ENCODE results near the gene UTP4.
"Not testable (repeated sequence)": the region's sequence is repeated elsewhere in the genome, so short reads cannot be mapped to it uniquely, and the experiment has no call there.

The UTP4 gene

DNA sequence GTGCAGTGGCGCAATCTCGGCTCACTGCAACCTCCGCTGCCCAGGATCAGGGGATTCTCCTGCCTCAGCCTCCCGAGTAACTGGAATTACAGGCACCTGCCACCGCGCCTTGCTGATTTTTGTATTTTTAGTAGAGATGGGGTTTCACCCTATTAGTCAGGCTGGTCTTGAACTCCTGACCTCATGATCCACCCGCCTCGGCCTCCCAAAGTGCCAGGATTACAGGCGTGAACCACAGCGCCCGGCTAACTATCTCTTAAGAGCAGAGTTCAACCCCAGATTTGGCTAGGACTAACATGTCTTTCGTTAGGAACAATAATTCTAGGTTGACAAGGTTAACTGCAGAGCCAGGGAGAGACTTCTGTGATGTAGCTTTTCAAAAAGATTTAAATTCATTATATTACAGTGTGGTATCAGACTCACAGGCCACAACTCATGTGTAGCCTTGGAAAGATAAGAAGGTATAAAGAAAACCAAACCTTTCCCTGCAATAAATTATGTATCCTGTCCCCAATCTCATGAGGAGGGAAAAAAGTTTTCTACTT is 4.4 kb upstream of the UTP4 start:
- DNase-seq (ENCODE audit: extremely low read depth in 1 of 2, low read depth in 1 of 2), result no peak

DNA sequence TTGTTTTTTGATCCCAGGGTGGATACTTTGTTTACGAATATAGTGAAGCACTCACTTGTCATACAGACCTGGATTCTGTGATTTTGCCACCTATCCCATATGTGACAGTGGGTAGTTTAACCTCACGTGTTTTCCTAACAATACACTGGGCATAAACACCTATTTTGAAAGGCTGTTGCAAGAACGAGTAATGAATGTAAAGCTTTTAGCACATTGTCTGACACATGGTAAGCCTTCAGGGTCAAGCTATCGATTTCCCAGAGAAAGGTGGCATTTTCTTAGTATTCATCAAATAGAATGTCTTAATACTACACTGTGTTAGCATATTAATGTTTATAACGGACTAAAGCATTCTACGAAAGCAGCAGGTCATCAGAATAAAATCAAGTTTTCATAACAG is 2.0 kb upstream of the UTP4 start:
- no peak for DNase-seq (ENCODE audit: extremely low read depth in 1 of 2, low read depth in 1 of 2)

DNA sequence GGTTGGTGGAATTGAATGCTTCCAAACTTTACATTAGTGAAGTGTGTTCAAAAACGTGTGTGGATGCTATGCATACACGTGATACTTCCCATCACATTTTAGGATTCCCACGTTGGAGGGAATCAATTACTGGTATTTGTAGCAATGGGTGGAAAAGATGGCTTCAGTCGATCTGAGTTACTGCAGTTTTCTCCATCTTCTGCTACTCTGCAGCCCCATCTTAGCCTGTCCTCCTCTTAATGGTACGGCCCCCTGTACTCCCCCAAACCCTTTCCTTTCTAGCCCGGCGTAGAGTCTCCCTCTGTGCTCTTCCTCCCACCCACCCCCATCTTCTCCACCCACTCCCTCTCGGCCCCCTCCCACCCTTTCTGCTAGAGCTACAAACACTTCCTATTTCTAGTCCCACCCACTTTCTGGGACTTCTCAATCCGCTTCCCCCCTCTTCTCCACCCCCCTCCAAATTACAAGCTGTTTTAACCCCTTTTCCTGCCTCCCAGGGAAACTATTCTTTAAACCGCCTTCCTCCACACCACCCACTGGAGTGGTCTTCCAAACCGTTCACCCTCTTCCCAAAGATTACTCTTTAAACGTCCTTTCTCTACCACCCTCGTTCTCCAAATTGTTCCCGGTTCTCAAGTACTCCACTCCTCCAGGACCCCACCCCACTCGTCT is 1.1 kb upstream of the UTP4 start:
- no peak for DNase-seq (ENCODE audit: extremely low read depth in 1 of 2, low read depth in 1 of 2)

DNA sequence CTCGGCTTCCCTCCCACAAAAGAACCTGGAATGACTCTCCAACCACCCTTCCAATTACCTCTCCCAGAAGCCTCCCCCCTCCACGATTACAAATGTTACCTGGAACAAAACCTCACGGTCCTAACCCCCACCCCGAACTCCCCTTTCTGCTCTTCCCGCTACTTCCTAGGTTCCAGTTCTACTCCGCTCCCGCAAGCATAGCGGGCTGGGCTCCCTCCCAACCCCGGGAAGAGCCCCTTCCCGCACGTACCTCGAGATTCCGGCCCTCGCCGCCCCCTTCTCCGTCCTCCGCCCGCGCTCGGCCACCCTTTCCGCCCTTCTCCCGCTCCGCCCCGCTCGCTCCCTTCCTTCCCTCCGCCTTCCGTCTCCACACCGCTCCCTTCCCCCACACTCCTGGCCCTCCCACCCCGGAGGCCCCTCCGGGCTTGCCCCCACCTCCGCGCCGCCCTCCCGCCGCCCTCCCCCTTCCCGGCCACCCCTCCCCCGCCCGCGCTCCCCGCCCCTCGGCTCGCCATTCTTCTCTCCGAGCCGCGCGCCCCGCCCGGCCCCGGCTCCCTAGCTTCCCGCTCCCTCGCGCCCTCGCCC is 518 bp upstream of the UTP4 start:
- peak; percentile 59 to 83 for DNase-seq (ENCODE audit: extremely low read depth in 1 of 2, low read depth in 1 of 2)

DNA sequence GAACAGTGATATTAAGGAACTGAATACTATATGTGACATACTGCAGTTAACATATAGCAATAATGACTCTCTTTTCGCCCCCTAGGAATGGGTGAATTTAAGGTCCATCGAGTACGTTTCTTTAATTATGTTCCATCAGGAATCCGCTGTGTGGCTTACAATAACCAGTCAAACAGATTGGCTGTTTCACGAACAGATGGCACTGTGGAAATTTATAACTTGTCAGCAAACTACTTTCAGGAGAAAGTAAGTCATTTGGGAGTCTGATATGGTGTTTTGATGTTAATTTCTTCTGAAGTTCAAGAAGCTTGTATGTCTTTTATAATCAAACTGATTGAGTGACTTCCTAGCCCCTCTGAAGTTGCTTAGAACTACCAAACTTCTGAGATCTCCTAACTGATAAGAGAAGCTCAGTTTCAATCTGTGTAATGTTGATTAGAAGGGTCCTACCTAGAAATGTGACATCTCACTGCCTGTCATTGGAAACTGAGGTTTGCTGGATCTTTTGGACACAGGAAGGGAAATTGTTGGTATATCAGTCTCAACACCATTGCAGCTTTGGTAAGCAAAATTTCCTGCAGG is 1.0 kb downstream of the UTP4 start:
- DNase-seq (ENCODE audit: extremely low read depth in 1 of 2, low read depth in 1 of 2), result no peak

DNA sequence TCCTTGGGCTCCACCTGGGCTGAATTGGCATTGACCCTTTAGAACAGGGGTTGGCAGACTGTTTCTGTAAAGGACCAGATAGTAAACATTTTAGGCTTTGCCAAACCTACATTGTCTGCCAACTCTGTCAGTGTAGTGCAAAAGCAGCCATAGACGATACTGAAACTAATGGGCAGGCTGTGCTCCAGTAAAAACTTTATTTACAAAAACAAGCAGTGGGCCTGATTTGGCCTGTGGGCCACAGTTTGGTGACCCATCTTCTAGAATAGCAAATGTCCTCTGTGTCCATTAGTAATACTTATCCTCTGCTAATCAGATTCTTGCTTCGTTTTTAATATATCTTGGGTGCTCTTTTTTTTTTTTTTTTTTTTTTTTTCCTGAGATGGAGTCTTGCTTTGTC is 6.2 kb downstream of the UTP4 start:
- DNase-seq (ENCODE audit: extremely low read depth in 1 of 2, low read depth in 1 of 2), result no peak

DNA sequence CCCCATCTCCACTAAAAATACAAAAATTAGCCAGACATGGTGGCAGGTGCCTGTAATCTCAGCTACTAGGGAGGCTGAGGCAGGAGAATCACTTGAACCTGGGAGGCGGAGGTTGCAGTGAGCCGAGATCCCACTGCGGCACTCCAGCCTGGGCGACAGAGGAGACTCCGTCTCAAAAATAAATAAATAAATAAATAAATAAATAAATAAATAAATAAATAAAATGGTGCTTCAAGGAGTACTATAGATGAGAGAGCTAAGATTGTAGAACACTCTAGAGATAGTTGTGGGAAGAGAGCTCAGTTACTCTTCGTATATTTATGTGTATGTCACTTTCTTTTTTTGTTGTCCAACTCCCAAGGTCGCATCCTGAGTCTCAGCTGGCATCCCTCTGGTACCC is 7.0 kb downstream of the UTP4 start:
- DNase-seq (ENCODE audit: extremely low read depth in 1 of 2, low read depth in 1 of 2), result not testable (repeated sequence)

DNA sequence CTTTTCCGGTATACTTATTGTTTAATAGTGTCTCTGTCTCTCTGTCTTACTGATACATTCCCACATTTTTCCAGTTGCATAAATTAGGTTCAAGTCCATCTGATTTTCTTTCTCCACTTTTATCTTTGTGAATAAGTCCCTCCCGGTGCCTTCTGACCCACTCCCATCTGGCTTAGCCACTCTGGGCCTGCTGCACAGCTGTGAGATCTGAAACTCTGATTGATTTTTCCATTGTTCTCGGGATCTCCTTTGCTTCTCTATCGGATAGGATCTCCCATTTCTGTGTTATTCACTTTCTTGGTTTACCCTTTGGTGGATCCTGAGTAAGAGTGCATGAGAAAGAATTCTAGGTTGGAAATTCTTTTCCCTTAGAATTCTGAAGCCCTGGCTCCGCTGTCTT is 8.6 kb downstream of the UTP4 start:
- DNase-seq (ENCODE audit: extremely low read depth in 1 of 2, low read depth in 1 of 2), result no peak

DNA sequence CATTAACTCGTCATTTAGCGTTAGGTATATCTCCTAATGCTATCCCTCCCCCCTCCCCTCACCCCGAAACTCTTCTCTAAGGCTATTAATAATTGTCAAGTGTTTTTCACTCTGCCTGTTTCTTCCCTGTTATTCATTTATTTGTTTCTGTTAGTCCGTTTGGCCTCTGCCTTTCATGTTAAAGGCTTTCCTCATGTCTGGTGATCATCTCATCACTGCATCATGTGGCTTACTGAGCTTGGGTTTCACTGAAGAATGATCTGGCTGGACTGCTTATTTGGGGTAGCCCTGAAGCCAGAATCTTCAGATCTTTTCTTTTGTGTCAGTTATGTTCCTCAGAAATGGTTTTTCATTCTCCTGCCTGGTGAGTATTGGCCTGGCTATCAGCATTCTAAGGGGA is 9.5 kb downstream of the UTP4 start:
- DNase-seq (ENCODE audit: extremely low read depth in 1 of 2, low read depth in 1 of 2), result no peak

DNA sequence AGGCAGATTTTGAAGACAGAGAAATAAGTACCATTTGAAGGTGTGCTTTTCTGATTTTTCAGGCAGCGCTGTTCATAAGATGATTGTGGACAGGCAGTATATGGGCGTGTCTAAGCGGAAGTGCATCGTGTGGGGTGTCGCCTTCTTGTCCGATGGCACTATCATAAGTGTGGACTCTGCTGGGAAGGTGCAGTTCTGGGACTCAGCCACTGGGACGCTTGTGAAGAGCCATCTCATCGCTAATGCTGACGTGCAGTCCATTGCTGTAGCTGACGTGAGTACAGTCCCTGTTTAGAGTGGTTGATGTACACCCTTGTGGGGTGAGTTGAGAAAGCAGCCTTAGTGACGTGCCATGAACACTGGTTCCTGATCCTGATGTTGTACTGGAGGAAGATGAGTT is 10.7 kb downstream of the UTP4 start:
- DNase-seq (ENCODE audit: extremely low read depth in 1 of 2, low read depth in 1 of 2), result no peak

DNA sequence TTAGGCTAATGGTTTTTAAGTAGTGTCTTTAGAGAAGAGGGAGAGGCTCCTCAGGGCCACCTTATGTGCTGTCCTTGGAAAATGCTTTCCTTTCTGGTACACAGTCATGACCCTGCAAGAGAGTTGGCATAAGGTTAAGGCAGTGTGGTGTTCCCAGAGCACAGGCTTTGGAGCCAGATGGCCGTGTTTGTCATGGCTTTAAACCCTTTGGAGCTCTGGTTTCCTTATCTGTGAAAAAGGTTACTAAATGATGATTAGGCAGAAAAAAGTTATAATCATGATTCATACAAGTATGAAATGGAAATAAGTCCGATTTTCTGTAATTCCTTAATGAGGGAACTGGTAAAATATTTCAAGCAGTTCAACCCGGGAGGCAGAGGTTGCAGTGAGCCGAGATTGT is 13.2 kb downstream of the UTP4 start:
- no peak for DNase-seq (ENCODE audit: extremely low read depth in 1 of 2, low read depth in 1 of 2)

DNA sequence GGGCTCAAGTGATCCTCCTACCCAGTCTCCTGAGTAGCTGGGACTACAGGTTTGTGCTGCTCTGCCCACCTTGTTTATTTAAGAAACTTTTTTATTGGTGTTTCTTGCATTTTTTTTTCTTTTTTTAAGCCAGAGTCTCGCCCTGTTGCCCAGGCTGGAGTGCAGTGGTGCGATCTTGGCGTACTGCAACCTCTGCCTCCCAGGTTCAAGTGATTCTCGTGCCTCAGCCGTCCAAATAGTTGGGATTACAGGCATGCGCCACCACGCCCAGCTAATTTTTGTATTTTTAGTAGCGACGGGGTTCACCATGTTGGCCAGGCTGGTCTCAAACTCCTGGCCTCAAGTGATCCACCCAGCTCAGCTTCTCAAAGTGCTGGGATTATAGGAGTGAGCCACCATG is 17.2 kb downstream of the UTP4 start:
- not testable (repeated sequence) for DNase-seq (ENCODE audit: extremely low read depth in 1 of 2, low read depth in 1 of 2)

DNA sequence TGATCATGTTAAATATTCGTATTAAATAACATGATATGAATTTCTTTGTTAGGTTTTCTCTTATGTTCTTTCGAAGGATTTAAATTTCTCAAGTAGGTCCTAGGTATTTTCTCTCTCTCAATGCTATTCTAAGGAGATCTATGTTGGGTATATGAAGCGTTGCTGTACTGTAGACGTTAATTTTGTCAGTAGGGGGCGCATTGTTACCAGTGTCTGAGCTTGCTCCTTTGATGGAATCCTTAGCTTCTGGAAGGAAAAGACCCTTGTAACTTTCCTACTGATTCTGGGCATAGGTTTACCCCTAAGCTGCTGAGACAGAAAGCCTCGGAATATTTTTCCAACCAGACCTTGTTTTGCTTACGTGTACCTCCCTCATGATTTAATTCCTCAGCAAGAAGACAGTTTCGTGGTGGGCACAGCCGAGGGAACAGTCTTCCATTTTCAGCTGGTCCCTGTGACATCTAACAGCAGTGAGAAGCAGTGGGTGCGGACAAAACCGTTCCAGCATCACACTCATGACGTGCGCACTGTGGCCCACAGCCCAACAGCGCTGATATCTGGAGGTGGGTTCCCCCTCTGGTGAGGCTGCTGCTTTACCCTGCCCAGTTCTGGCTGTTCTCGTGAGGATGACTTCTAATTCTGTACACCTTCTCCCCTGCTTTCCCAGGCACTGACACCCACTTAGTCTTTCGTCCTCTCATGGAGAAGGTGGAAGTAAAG is 17.9 kb downstream of the UTP4 start:
- no peak for DNase-seq (ENCODE audit: extremely low read depth in 1 of 2, low read depth in 1 of 2)

DNA sequence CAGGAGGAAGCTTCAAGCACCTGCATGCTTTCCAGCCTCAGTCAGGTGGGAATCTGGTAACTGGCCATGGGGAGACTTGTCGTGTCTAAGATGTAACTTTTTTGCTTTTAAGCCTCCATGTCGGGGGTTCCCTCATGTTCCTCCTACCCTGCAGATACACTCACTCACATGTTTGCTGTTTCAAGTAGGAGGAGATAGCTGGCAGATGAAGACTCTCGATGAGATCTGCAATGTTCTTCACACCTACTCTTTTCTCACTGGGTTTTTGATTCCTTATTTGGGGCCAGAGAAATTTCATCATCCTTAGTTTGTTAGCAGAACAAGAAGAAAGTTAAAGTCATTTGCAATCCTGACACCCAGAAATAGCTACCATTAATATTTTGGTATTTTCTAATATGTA is 24.7 kb downstream of the UTP4 start:
- no peak for DNase-seq (ENCODE audit: extremely low read depth in 1 of 2, low read depth in 1 of 2)

DNA sequence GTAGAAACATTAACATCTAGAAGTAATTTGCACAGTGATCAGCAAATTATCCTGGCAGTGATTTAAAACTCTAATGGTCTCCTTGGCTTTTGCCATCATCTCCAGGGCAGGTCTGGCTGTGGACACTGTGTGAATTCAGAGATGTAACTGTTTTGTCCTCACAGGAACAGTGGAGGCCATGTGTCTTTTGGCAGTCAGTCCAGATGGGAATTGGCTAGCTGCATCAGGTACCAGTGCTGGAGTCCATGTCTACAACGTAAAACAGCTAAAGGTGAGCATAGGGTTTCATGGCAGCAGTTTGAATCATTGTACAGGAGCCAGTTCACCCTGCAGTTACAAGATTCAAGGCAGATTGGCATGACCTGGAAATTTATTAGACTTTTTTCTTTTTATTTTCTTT is 27.7 kb downstream of the UTP4 start:
- DNase-seq (ENCODE audit: extremely low read depth in 1 of 2, low read depth in 1 of 2), result no peak

DNA sequence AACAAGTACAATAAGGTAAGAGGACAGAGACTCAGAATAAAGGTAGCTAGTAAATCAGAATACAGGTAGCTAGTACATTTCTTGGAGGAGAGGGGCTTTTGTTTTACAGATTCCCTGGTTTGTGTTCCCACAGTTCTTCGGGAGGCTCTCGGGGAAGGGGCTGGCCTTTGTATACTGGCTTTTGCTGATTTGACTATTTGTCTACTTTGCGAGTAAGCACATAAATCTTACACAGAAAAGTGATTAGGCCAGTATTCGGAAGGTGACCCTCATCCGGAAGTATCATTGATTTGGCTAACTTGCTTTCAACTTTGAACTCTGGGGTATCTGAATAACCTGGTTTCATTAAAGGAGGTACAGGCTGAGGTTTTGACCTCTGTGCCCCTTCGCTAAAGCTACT is 33.1 kb downstream of the UTP4 start:
- DNase-seq (ENCODE audit: extremely low read depth in 1 of 2, low read depth in 1 of 2), result no peak

DNA sequence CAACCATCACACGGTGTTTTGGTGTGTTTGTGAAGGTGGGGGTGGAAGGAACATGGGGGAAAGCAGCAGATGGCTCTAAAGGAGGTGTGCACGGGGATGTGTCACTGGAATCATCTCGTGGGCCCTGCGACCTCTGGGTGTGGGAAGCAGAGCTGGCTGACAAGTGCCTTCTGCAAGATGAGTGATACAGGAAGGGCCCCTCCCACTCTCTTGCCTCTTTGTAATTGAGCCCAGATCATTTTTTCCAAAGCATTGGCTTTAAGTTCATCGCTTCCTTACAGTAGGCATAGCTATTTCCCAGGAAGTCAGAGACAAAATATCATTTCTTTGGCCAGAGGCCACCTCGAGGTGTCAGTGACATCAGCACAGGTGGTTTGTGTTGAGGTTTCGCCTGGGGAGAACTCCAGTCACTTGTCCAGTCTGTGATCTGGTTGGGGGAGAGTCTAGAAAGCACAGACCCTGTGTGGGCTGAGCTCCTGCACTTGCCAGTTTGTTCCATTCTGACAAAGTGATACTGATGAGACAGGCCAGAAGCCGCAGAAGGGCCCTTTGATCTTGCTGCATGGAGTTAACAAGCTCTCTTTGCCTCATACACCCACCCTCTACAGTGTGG is 33.9 kb downstream of the UTP4 start:
- DNase-seq (ENCODE audit: extremely low read depth in 1 of 2, low read depth in 1 of 2), result peak; percentile 55 to 88

DNA sequence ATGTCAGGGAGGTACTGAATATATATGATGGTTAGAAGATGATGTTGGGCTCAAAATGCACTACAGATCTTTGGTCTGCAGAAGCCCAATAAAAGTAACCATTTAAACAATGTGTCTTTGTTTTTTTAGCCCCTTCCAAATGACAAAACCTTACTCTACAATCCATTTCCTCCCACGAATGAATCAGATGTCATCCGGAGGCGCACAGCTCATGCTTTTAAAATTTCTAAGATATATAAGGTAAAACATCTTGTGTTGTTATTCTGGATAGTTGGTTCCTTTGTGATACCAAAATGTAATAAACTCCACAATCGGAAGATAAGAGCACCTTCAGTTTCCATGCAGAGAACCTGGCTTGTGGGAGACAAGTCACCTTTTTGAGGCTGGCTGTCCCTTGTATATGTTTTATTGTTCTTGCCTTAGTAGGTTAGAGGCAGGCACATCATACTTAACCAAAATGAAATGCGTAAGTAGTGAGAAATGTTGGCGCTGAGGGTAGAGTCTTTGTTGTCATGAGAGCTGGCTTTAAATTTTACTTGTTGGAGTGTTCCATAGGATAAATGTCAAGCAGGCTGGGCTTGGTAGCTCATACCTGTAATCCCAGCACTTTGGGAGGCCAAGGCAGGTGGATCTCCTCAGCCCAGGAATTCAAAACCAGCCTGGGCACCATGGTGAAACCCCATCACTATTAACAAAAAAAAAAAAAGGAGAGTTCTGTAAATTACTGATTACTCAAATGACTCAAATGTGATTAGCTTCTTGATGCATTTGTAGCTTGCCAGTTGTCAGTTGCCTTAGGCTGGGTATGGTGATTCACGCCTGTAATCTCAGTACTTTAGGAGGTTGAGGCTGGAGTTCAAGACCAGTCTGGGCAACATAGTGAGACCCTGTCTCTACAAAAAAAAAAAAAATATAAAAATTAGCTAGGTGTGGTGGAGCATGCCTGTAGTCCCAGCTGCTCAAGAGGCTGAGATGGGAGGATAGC is 34.8 kb downstream of the UTP4 start:
- no peak for DNase-seq (ENCODE audit: extremely low read depth in 1 of 2, low read depth in 1 of 2)

DNA sequence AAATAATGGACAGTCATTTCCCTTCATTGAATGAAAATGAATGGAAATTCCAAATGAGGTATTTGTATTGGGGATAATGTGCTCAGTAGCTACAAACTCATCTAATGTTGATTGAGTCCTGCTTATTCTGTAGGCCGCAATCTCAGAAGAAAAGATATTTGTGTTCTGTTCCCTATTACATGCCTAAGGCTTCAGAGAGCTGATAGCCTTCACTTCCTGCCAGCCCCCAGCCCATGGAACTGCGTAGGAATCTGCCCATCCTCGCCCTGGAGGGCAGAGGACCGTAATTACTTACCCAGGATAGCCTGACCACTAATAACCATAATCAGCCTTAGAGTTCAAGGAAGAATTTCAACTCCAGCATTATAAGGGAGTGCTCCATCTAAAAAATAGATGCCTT is 36.6 kb downstream of the UTP4 start:
- no peak for DNase-seq (ENCODE audit: extremely low read depth in 1 of 2, low read depth in 1 of 2)
